Stimulated activated CD8-positive, alpha-beta memory T cell treated with anti-CD3 and anti-CD28 coated beads, Interleukin-4, amount 100 ng/mL, for 24 hours (primary cell): Measurements from ENCODE around the gene TSPOAP1.

Experiments used
- DNase-seq: peaks from one replicate; pipeline ENCODE4 v3.0.0-alpha.2; 2020; ENCODE audit warnings: low read depth

Gene TSPOAP1

GRCh38 chr17:58277107-58277801 is 51.3 kb downstream of the TSPOAP1 start:
- no peak for DNase-seq

GRCh38 chr17:58276423-58276822 is 52.2 kb downstream of the TSPOAP1 start:
- no peak for DNase-seq

GRCh38 chr17:58275417-58275816 is 53.2 kb downstream of the TSPOAP1 start:
- DNase-seq, result no peak

- DNase-seq, result no peak
Measured at GRCh38 chr17:58273453-58274104, 55.0 kb downstream of the TSPOAP1 start.

GRCh38 chr17:58272367-58273280 is 56.0 kb downstream of the TSPOAP1 start:
- no peak for DNase-seq

GRCh38 chr17:58271216-58271931 is 57.2 kb downstream of the TSPOAP1 start:
- DNase-seq, result no peak

GRCh38 chr17:58270476-58271215 is 57.9 kb downstream of the TSPOAP1 start:
- no peak for DNase-seq

- no peak for DNase-seq
Measured at GRCh38 chr17:58269557-58270291, 58.9 kb downstream of the TSPOAP1 start.

- no peak for DNase-seq
Measured at GRCh38 chr17:58268774-58269556, 59.6 kb downstream of the TSPOAP1 start.

GRCh38 chr17:58268326-58268725 is 60.3 kb downstream of the TSPOAP1 start:
- DNase-seq, result no peak

GRCh38 chr17:58267347-58268324 is 61.0 kb downstream of the TSPOAP1 start:
- DNase-seq, result no peak

- no peak for DNase-seq
Measured at GRCh38 chr17:58265902-58266875, 62.4 kb downstream of the TSPOAP1 start.

GRCh38 chr17:58265271-58265670 is 63.3 kb downstream of the TSPOAP1 start:
- DNase-seq, result no peak

- no peak for DNase-seq
Measured at GRCh38 chr17:58264407-58265103, 64.0 kb downstream of the TSPOAP1 start.

- no peak for DNase-seq
Measured at GRCh38 chr17:58263773-58264172, 64.8 kb downstream of the TSPOAP1 start.

- DNase-seq, result no peak
Measured at GRCh38 chr17:58262149-58262548, 66.4 kb downstream of the TSPOAP1 start.

GRCh38 chr17:58254803-58255202 is 73.8 kb downstream of the TSPOAP1 start:
- DNase-seq, result no peak
